OCI-LY7 (cell line): ENCODE results near the gene LIPK.

ENCODE experiments used
- CTCF ChIP-seq: fragments of 200-600 bp; sonication (generic); conservative IDR thresholded peaks from 2 replicates; pipeline ENCODE4 v1.5.1; 2014; ENCODE audit warnings: mild to moderate bottlenecking, antibody characterized with exemption, low read length, moderate library complexity, mixed read lengths
- EZH2phosphoT487 ChIP-seq: fragments of 200-600 bp; sonication (generic); IDR thresholded peaks from 2 replicates; pipeline ENCODE4 v1.6.1; 2018; ENCODE audit warnings: low read depth, borderline replicate concordance, mild to moderate bottlenecking, mixed run types, antibody characterized with exemption, low read length, moderate library complexity, mixed read lengths

- no peak for TF ChIP-seq CTCF
- TF ChIP-seq EZH2phosphoT487: no peak
Observed at GRCh38 chr10:88689366-88689765, 16.7 kb upstream of the LIPK start.
